Keratinocyte (primary cell): ENCODE data around the gene FAM193B. TPM values are rescaled to one million over a fixed set of nuclear protein-coding genes. Genes with fewer than 3 reads are reported as not detected.

Source experiments
- DNase-seq: peaks from one replicate; pipeline ENCODE4 v3.0.0-alpha.2; 2011; ENCODE audit warnings: low read depth, missing footprints, low spot score
- FAIRE-seq: peaks from 2 replicates; lab custom pipeline; 2011; peaks lifted over from hg19 to GRCh38; lab: Jason Lieb, UNC
- H2AFZ ChIP-seq: 2 replicates; pipeline ENCODE4 v1.6.0; 2012; ENCODE audit warnings: low read length, control low read depth, inconsistent platforms; ENCODE audit not compliant: control insufficient read depth
- H3K27ac ChIP-seq: 2 replicates; pipeline ENCODE4 v1.5.1; 2011; ENCODE audit warnings: low read length; ENCODE audit not compliant: control insufficient read depth, insufficient read depth
- H3K27me3 ChIP-seq: 3 replicates; pipeline ENCODE4 v1.6.0; 2011; ENCODE audit warnings: low read length; ENCODE audit not compliant: control insufficient read depth, insufficient read depth; ENCODE audit errors: extremely low read depth
- H3K36me3 ChIP-seq, 2 experiments: 2 replicates in 1 of 2; 3 replicates in 1 of 2; pipeline ENCODE4 v1.5.1; 2011; ENCODE audit warnings: low read length in 2 of 2, mild to moderate bottlenecking in 1 of 2; ENCODE audit not compliant: control insufficient read depth in 2 of 2, insufficient read depth in 2 of 2; ENCODE audit errors: extremely low read depth in 1 of 2
- H3K4me1 ChIP-seq: 3 replicates; pipeline ENCODE4 v1.5.1; 2011; ENCODE audit warnings: low read length; ENCODE audit not compliant: control insufficient read depth, insufficient read depth; ENCODE audit errors: extremely low read depth
- H3K4me2 ChIP-seq: 3 replicates; pipeline ENCODE4 v1.6.0; 2011; ENCODE audit warnings: low read depth, low read length; ENCODE audit not compliant: control insufficient read depth, insufficient read depth; ENCODE audit errors: extremely low read depth
- H3K4me3 ChIP-seq, 3 experiments: fragments of 200-600 bp in 1 of 3; sonication (generic) in 1 of 3; 2 replicates in 2 of 3; 3 replicates in 1 of 3; pipeline ENCODE4 v1.5.1; 2011 to 2016; ENCODE audit warnings: low read length in 3 of 3, mild to moderate bottlenecking in 3 of 3, control low read depth in 2 of 3, inconsistent platforms in 1 of 3, low read depth in 1 of 3, mixed read lengths in 1 of 3, mixed run types in 1 of 3, moderate library complexity in 1 of 3; ENCODE audit not compliant: control insufficient read depth in 2 of 3, insufficient read depth in 2 of 3; ENCODE audit errors: extremely low read depth in 1 of 3
- H3K79me2 ChIP-seq: 2 replicates; pipeline ENCODE4 v1.6.0; 2012; ENCODE audit warnings: low read length; ENCODE audit not compliant: control insufficient read depth, insufficient read depth
- H3K9ac ChIP-seq: 3 replicates; pipeline ENCODE4 v1.6.0; 2011; ENCODE audit warnings: low read length; ENCODE audit not compliant: control insufficient read depth, insufficient read depth; ENCODE audit errors: extremely low read depth
- H3K9me1 ChIP-seq: 3 replicates; pipeline ENCODE4 v1.6.0; 2011; ENCODE audit warnings: low read length; ENCODE audit not compliant: control insufficient read depth, insufficient read depth; ENCODE audit errors: extremely low read depth
- H3K9me3 ChIP-seq: 2 replicates; pipeline ENCODE4 v1.5.1; 2012; ENCODE audit warnings: low read depth, low read length; ENCODE audit not compliant: control insufficient read depth
- H4K20me1 ChIP-seq: 3 replicates; pipeline ENCODE4 v1.6.0; 2011; ENCODE audit warnings: low read length; ENCODE audit not compliant: control insufficient read depth, insufficient read depth; ENCODE audit errors: extremely low read depth
- CTCF ChIP-seq, 3 experiments: IDR thresholded peaks in 1 of 3; conservative IDR thresholded peaks in 1 of 3; optimal IDR thresholded peaks in 1 of 3; 2 replicates in 2 of 3; 3 replicates in 1 of 3; pipeline versions ENCODE3 to v1.5.1; 2011; ENCODE audit warnings: low read length in 3 of 3, mild to moderate bottlenecking in 3 of 3, moderate library complexity in 2 of 3, control low read depth in 1 of 3, inconsistent platforms in 1 of 3; ENCODE audit not compliant: insufficient read depth in 2 of 3; ENCODE audit errors: extremely low read depth in 1 of 3
- EZH2 ChIP-seq: IDR thresholded peaks from one replicate; pipeline ENCODE4 v1.6.1; 2012; ENCODE audit warnings: inconsistent platforms, mild to moderate bottlenecking, low read length, moderate library complexity
- dilution Hi-C: fragments of 300-500 bp; cut with MboI; formaldehyde crosslinking; loops from one replicate; pipeline ENCODE4 v1.7.0; 2020; ENCODE audit warnings: low sequenced_read_pairs; ENCODE audit not compliant: extremely low pct_ligation_motif_present
- polyA plus RNA-seq, 5 experiments: library from polyadenylated mRNA; depleted of rRNA in 3 of 5; stranded (reverse) in 3 of 5; stranded (forward) in 1 of 5; unstranded in 1 of 5; fragments of >200 nt; gene quantifications; 1 replicate in 1 of 5; 2 replicates in 3 of 5; 3 replicates in 1 of 5; pipeline versions ENCODE4 v1.2.1 to v1.2.3, GENCODE V29; 2011 to 2012; ENCODE audit warnings: missing spikeins in 2 of 5, low read depth in 1 of 5, low replicate concordance in 1 of 5

FAM193B gene
- polyA plus RNA-seq, 1 donor (not counting 4 experiments of a cell fraction or from before 2014, with no cell fraction given) = 27.5 TPM

- no peak for FAIRE-seq
- peaks cover 7% of the 10 kb centered on the region for H4K20me1 ChIP-seq
- dilution Hi-C loops = no loop called here
Measured at GRCh38 chr5:177491983-177492746, 62.2 kb downstream of the FAM193B start.

GRCh38 chr5:177491429-177491945, 62.9 kb downstream of the FAM193B start:
- Histone ChIP-seq H3K79me2 (peaks cover 27% of the 10 kb centered on the region), H3K4me1 (peaks cover 32% of the 10 kb centered on the region), H3K4me3 (no peak overlapping the region), H4K20me1 (peaks cover 7% of the 10 kb centered on the region), H3K27me3 (no peaks in the 10 kb centered on the region), H2AFZ (no peak overlapping the region), H3K36me3 (peaks cover 33 to 45% of the 10 kb centered on the region in 2 experiments), H3K9ac (no peak overlapping the region), H3K9me3 (no peaks in the 10 kb centered on the region), H3K4me2 (no peak overlapping the region), H3K27ac (no peak overlapping the region), H3K9me1 (peaks cover 4% of the 10 kb centered on the region)
- dilution Hi-C loops = no loop called here
- DNase-seq (no peak), FAIRE-seq (no peak)
- TF ChIP-seq EZH2 (no peak), CTCF (optimal IDR thresholded peaks at IDR 0.05 in 1 of 3, IDR thresholded peaks at IDR 0.05 in 1 of 3, conservative IDR thresholded peaks at IDR 0.05 in 1 of 3; ENCODE audit: extremely low read depth in 1 of 3, insufficient read depth in 2 of 3, low read length in 3 of 3) (peak in 2 of 3 experiments; percentile 54 to 67)

More at GRCh38 chr5:177491983-177492746, 62.2 kb downstream of the FAM193B start:
- no peak overlapping the region for H3K4me2 ChIP-seq
- no peak for DNase-seq
- H3K9me3 ChIP-seq = no peaks in the 10 kb centered on the region
- H3K9ac ChIP-seq = no peak overlapping the region
- peaks cover 29% of the 10 kb centered on the region for H3K79me2 ChIP-seq
- TF ChIP-seq CTCF (optimal IDR thresholded peaks at IDR 0.05 in 1 of 3, IDR thresholded peaks at IDR 0.05 in 1 of 3, conservative IDR thresholded peaks at IDR 0.05 in 1 of 3; ENCODE audit: extremely low read depth in 1 of 3, insufficient read depth in 2 of 3, low read length in 3 of 3) = no peak
- no peaks in the 10 kb centered on the region for H3K27me3 ChIP-seq
- peaks cover 4% of the 10 kb centered on the region for H3K9me1 ChIP-seq
- H3K4me3 ChIP-seq = no peak overlapping the region
- H3K4me1 ChIP-seq = peaks cover 32% of the 10 kb centered on the region
- no peak overlapping the region for H2AFZ ChIP-seq
- H3K27ac ChIP-seq = no peak overlapping the region
- H3K36me3 ChIP-seq = peaks cover 32 to 44% of the 10 kb centered on the region in 2 experiments
